ENCODE measurements around the gene MRPL18.
"Not testable (repeated sequence)": the region's sequence is repeated elsewhere in the genome, so short reads cannot be mapped to it uniquely, and the experiment has no call there.

MRPL18 gene

DNA sequence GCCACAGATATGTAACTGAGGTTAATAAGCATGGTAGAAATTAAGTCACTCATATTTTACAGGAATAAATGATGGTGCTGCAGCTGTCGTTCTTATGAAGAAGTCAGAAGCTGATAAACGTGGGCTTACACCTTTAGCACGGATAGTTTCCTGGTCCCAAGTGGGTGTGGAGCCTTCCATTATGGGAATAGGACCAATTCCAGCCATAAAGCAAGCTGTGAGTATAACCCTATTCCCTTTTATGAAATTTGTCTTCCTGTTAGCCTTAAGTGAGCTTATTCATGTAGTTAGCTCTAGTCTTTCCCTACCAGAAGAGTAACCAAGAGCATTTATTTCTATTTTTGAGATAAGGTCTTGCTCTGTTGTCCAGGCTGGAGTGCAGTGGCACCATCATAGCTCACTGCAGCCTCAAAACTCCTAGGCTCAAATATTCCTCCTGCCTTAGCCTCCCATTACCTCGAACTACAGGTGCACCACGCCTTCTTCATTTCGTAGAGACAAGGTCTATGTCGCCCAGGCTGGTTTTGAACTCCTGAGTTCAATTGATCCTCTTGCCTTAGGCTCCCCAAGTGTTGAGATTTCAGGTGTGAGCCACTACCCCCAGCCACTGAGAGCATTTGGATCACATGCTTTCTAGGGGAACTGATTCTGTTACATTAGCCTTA, 12.9 kb upstream of the MRPL18 start:
- DNase-seq = no peak

- no peak for DNase-seq
These were observed 12.1 kb upstream of the MRPL18 start for GRCh38 chr6:159778131-159778530.

DNA sequence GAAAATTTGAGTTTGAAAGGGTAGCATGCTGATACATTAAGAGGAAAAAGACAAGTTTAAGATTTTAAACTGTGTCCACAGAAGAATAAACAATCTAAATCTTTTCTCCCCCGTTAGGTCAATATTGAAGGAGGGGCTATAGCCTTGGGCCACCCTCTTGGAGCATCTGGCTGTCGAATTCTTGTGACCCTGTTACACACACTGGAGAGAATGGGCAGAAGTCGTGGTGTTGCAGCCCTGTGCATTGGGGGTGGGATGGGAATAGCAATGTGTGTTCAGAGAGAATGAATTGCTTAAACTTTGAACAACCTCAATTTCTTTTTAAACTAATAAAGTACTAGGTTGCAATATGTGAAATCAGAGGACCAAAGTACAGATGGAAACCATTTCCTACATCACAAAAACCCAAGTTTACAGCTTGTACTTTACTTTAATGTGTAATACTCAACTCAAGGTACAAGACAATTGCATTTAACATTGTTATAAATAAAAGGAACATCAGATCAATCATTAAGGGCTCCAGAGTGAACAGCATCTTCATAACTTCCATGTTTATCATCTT, 11.6 kb upstream of the MRPL18 start:
- no peak for DNase-seq

- no peak for DNase-seq
These were observed 2.0 kb upstream of the MRPL18 start for GRCh38 chr6:159788276-159788675.

- DNase-seq = peak; percentile 49
These were observed 1.4 kb upstream of the MRPL18 start for GRCh38 chr6:159788753-159789376.

- DNase-seq = peak; percentile 99
These were observed 704 bp upstream of the MRPL18 start, which contains the start of gene TCP1 for GRCh38 chr6:159789377-159790148. Gene TCP1 (minus strand): TSS chr6:159789602. CDS start chr6:159789468, 134 bp downstream.

GRCh38 chr6:159790956-159791598, 810 bp downstream of the MRPL18 start:
- DNase-seq = no peak

DNA sequence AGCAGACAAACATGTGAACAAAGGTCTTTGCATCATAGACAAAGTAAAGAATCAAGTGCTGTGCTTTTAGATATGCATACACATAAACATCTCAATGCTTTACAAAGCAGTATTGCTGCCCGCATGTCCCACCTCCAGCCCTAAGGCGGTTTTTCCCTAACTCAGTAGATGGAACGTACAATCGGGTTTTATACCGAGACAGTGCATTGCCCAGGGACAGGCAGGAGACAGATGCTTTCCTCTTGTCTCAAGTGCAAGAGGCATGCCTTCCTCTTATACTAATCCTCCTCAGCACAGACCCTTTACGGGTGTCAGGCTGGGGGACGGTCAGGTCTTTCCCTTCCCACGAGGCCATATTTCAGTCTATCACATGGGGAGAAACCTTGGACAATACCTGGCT, 4.7 kb downstream of the MRPL18 start:
- DNase-seq = not testable (repeated sequence)

DNA sequence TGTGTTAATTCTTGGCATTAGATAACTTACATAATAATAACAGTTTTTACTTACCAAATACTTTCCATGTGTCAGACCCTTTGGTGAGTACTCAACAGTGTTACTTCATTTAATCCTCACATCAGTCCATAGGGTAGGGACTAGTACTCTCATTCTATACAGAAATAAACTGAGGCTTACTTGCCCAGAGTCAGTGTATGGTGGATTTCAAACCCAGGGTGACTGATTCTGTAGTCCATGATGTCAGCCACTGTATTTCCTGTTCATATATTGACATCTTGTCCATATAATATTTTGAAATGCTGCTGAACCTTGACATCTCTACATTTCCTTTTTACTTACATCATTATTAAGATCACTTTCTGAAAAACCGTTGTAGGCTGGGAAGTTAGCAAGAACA, 7.3 kb downstream of the MRPL18 start:
- DNase-seq = no peak

DNA sequence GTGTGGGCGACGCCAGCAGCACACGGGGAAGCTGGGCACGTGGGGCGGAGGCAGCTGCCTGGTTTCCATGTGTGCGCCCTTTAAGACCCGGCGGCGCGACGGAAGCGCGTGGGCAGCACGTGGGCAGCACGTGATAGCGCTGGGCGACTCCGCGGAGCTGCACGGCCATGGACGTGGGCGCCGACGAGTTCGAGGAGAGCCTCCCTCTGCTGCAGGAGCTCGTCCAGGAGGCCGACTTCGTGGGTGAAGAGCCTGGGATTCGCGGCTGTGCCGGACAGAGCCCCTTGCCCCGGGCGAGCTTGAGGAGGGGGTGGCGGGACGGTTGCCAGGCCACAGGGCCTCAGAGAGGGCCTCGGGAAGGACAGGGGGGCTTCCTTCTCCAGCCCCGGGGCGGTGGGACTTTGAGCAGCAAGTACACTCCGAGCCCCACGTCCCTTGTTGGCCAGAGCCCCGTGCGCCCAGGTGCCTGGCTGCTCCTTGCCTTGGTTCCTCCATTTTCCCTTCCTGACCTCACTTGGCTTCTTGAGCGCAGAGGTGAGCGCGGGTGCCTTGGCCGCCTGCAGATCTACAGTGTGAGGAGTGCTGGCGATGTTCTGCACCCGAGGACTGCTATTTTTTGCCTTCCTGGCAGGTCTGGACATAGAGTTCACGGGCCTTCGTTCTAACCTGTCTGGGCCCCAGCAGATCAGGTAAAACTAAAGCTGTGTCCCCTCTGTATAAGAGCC, 10.0 kb downstream of the MRPL18 start, which contains the start of gene PNLDC1:
PNLDC1 (plus strand) TSS at position 136 of the 725 bp plus-strand sequence; CDS start at position 168, 32 bp downstream.
- no peak for DNase-seq

DNA sequence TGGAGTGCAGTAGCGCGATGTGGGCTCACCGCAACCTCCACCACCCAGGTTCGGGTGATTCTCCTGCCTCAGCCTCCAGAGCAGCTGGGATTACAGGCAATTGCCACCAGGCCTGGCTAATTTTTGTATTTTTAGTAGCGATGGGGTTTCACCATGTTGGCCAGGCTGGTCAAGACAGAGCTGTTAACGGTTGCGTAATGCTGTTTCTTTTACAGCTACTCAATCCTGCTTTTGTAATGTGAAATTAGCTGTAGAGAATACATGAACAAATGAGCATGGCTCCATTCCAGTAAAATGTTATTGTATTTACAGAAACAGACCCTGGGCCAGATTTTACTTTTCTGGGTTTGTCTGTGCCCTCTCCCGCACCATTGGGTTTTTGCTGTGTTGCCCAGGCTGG, 11.7 kb downstream of the MRPL18 start:
- DNase-seq = no peak

GRCh38 chr6:159804504-159804903, 14.2 kb downstream of the MRPL18 start:
- no peak for DNase-seq

DNA sequence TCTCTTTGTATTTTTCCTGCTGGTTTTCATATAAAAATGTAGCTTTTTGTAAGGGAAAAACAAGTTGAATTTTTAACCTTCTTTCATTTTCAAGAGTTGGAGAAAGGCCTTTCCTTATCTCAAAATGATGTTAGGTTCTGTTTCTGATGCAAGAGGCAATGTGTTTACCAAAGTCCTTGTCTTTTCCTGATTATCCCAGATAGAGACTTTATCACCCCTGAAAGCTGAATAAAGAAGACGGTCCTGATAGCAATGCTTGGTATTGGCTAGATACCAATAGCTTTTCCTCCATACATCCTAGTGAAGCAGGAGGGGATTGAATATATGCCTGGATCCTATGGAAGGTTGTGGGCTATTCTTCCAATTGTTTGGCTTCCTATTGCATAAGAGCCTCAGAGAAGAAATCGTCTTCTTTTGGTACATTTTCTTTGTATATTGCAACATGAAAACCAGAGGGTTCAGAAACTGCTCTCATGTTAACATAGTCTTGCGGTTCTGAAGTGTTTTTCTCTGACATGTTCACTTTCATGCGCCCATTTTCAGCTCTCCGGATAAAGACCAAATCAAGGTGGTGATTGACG, 15.3 kb downstream of the MRPL18 start:
- no peak for DNase-seq

DNA sequence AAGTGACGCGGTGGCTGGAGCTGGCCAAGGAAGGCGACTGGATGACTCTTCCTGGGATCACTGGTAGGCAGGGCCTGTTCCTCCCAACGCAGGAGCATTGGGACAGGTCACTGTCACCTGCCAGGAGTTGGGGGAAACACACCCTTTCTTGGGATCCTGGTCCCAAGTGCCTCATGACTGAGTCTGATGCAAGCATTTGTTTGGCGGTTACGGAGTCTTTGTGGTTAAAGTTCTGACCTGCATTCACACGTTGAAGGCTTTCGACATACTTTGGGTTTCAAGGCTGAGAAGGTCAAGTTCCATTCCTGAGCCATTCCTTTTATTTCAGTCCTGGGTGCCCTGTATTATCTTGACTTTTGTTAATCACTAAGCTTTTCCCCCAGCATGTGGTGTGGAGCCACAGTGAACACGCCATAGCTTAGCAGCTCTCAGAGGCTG, 15.8 kb downstream of the MRPL18 start:
- no peak for DNase-seq

DNA sequence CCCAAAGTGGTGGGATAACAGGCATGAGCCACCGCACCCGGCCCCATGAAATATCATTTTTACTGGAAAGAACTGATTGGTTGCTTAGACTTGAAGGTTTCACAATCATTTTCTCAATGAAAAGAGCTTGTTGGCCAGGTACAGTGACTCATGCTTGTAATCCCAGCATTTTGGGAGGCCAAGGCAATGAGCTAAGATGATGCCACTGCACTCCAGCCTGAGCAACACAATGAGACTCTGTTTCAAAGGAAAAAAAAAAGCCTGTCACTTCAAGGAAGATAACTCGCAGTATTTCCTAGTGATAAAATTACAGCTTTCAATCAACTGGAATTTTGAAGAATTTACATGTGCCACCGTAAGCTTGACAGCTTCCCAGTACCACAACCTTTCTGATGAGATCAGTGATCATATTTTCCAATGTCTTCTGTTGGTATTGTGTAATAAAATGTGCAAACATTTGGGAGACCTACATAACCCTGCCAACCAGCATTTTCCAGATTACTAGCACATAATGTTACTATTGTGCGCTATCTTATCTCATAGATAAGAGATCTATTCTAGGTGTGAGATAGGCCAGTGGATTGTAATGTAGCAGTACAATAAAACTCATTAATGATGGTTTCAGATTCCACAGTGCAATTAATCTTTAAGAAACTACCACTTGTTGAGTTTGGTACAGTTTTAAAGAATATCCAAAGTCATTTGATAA, 17.0 kb downstream of the MRPL18 start:
- no peak for DNase-seq

- no peak for DNase-seq
These were observed 18.4 kb downstream of the MRPL18 start for GRCh38 chr6:159808647-159809046.

- no peak for DNase-seq
These were observed 18.9 kb downstream of the MRPL18 start for GRCh38 chr6:159809149-159809548.

- DNase-seq = no peak
These were observed 23.5 kb downstream of the MRPL18 start for GRCh38 chr6:159813781-159814180.

DNA sequence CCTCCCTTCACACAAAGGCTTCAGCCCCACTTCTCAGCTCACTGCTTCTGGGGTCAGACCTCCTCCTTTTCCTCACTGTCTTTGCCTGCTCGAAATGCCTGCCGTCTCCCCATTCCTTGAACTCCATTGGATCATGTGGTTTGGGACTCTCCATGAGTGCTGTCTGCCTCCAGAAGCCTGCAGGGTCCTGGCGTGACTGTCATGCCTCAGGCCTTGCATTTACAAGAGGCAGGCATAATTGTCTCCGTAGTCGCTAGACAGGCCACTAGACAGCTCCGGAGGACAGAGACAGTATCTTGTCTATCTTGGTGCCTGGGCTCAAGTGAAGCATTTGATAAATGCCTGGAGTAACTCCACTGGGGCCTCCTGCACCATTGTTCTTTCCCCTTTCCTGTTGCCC, 25.1 kb downstream of the MRPL18 start:
- no peak for DNase-seq

GRCh38 chr6:159816775-159817174, 26.5 kb downstream of the MRPL18 start:
- not testable (repeated sequence) for DNase-seq
